ENCODE results near the gene KCNQ5. TPM values are rescaled to one million over a fixed set of nuclear protein-coding genes. Genes with fewer than 3 reads are reported as not detected.
"Not testable (repeated sequence)": the region's sequence is repeated elsewhere in the genome, so short reads cannot be mapped to it uniquely, and the experiment has no call there.

KCNQ5 gene
- total and polyA plus RNA-seq, 4 donors: 0.15 to 8.1 (median 2.4) TPM

GRCh38 chr6:72968704-72969103 lies 346.8 kb downstream of the KCNQ5 start:
- no peak overlapping the region for H3K4me3 ChIP-seq (ENCODE audit: low read length in 2 of 2)
- H3K9me3 ChIP-seq (ENCODE audit: control insufficient read depth, low read length): no peaks in the 10 kb centered on the region
- DNase-seq (no peak), ATAC-seq (ENCODE audit: low FRiP score) (no peak)
- intact Hi-C loops (cut with DNase I): loop anchor here in 1 of 2 donors (10.0 kb wide), 1 partner anchor 166 kb away; no protein-coding TSS in a partner anchor
- H3K36me3 ChIP-seq (ENCODE audit: control insufficient read depth in 1 of 2, insufficient read depth in 2 of 2, low read length in 1 of 2): no peaks in the 10 kb centered on the region
- no peaks in the 10 kb centered on the region for H3K27me3 ChIP-seq (ENCODE audit: control insufficient read depth in 1 of 2, insufficient read depth in 2 of 2, low read length in 1 of 2)
- 96 to 100% methylated on average over 1 of the region's 1 CpG for WGBS, 2 donors
- no peak overlapping the region for H3K27ac ChIP-seq (ENCODE audit: low read depth in 1 of 2, low read length in 2 of 2)
- H3K4me1 ChIP-seq (ENCODE audit: control insufficient read depth in 1 of 2, insufficient read depth in 2 of 2, low read length in 2 of 2): peaks cover 0 to 4% of the 10 kb centered on the region in 2 donors

DNA sequence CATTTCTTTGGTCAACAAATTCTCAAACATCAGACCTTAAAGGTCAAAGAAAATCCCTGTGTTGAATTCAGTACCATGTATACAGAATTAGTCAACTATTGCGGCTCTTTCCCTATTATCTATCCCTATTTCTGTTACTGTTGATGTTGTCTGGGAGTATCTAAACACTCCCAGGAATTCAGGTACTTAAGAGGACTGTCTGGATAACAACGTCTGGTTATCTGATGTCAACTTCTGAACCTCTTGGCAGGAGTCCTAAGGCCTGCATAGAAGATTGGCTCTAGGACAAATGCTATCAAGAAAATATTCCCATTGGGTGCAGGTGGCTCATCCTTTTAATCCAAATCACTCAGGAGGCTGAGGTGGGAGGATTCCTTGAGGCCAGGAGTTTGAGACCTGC lies 347.8 kb downstream of the KCNQ5 start:
- H3K4me3 ChIP-seq (ENCODE audit: low read length in 2 of 2): no peak overlapping the region
- ATAC-seq (ENCODE audit: low FRiP score): no peak
- 64 to 66% methylated on average over 2 of the region's 2 CpGs for WGBS, 2 donors
- intact Hi-C loops (cut with DNase I): loop anchor here in 1 of 2 donors (10.0 kb wide), 1 partner anchor 165 kb away; no protein-coding TSS in a partner anchor
- H3K27ac ChIP-seq (ENCODE audit: low read depth in 1 of 2, low read length in 2 of 2): no peak overlapping the region
- no peaks in the 10 kb centered on the region for H3K36me3 ChIP-seq (ENCODE audit: control insufficient read depth in 1 of 2, insufficient read depth in 2 of 2, low read length in 1 of 2)
- H3K27me3 ChIP-seq (ENCODE audit: control insufficient read depth in 1 of 2, insufficient read depth in 2 of 2, low read length in 1 of 2): no peaks in the 10 kb centered on the region
- DNase-seq: no peak
- H3K4me1 ChIP-seq (ENCODE audit: control insufficient read depth in 1 of 2, insufficient read depth in 2 of 2, low read length in 2 of 2): peaks cover 0 to 4% of the 10 kb centered on the region in 2 donors
- no peaks in the 10 kb centered on the region for H3K9me3 ChIP-seq (ENCODE audit: control insufficient read depth, low read length)

GRCh38 chr6:72972579-72972978 lies 350.7 kb downstream of the KCNQ5 start:
- H3K4me1 ChIP-seq (ENCODE audit: control insufficient read depth in 1 of 2, insufficient read depth in 2 of 2, low read length in 2 of 2): peaks cover 2% of the 10 kb centered on the region in 2 donors
- no peaks in the 10 kb centered on the region for H3K9me3 ChIP-seq (ENCODE audit: control insufficient read depth, low read length)
- H3K27ac ChIP-seq (ENCODE audit: low read depth in 1 of 2, low read length in 2 of 2): no peak overlapping the region
- ATAC-seq (ENCODE audit: low FRiP score) (no peak), DNase-seq (no peak)
- H3K27me3 ChIP-seq (ENCODE audit: control insufficient read depth in 1 of 2, insufficient read depth in 2 of 2, low read length in 1 of 2): no peaks in the 10 kb centered on the region
- intact Hi-C loops (cut with DNase I): no loop called here
- H3K36me3 ChIP-seq (ENCODE audit: control insufficient read depth in 1 of 2, insufficient read depth in 2 of 2, low read length in 1 of 2): no peaks in the 10 kb centered on the region
- H3K4me3 ChIP-seq (ENCODE audit: low read length in 2 of 2): no peak overlapping the region

GRCh38 chr6:72974276-72974675 lies 352.4 kb downstream of the KCNQ5 start:
- H3K9me3 ChIP-seq (ENCODE audit: control insufficient read depth, low read length): no peaks in the 10 kb centered on the region
- no peaks in the 10 kb centered on the region for H3K36me3 ChIP-seq (ENCODE audit: control insufficient read depth in 1 of 2, insufficient read depth in 2 of 2, low read length in 1 of 2)
- no peak overlapping the region for H3K4me3 ChIP-seq (ENCODE audit: low read length in 2 of 2)
- no peak for ATAC-seq (ENCODE audit: low FRiP score)
- H3K27me3 ChIP-seq (ENCODE audit: control insufficient read depth in 1 of 2, insufficient read depth in 2 of 2, low read length in 1 of 2): no peaks in the 10 kb centered on the region
- 65 to 78% methylated on average over 2 of the region's 2 CpGs for whole genome bisulfite sequencing, 2 donors
- intact Hi-C loops (cut with DNase I): no loop called here
- peaks cover 2% of the 10 kb centered on the region in 2 donors for H3K4me1 ChIP-seq (ENCODE audit: control insufficient read depth in 1 of 2, insufficient read depth in 2 of 2, low read length in 2 of 2)
- no peak overlapping the region for H3K27ac ChIP-seq (ENCODE audit: low read depth in 1 of 2, low read length in 2 of 2)
- no peak for DNase-seq

- Histone ChIP-seq H3K36me3 (ENCODE audit: control insufficient read depth in 1 of 2, insufficient read depth in 2 of 2, low read length in 1 of 2) (no peaks in the 10 kb centered on the region), H3K27me3 (ENCODE audit: control insufficient read depth in 1 of 2, insufficient read depth in 2 of 2, low read length in 1 of 2) (no peaks in the 10 kb centered on the region), H3K27ac (ENCODE audit: low read depth in 1 of 2, low read length in 2 of 2) (peak overlapping the region in 1 of 2 donors; percentile 57), H3K9me3 (ENCODE audit: control insufficient read depth, low read length) (no peaks in the 10 kb centered on the region), H3K4me1 (ENCODE audit: control insufficient read depth in 1 of 2, insufficient read depth in 2 of 2, low read length in 2 of 2) (peaks cover 2% of the 10 kb centered on the region in 2 donors), H3K4me3 (ENCODE audit: low read length in 2 of 2) (no peak overlapping the region)
- no peak for ATAC-seq (ENCODE audit: low FRiP score)
- intact Hi-C loops (cut with DNase I): no loop called here
- WGBS, 2 donors: 48 to 53% methylated on average over 1 of the region's 1 CpG
- no peak for DNase-seq
These were observed 353.5 kb downstream of the KCNQ5 start for GRCh38 chr6:72975352-72975752.

- Histone ChIP-seq H3K4me3 (ENCODE audit: low read length in 2 of 2) (no peak overlapping the region), H3K27ac (ENCODE audit: low read depth in 1 of 2, low read length in 2 of 2) (no peak overlapping the region), H3K9me3 (ENCODE audit: control insufficient read depth, low read length) (no peaks in the 10 kb centered on the region), H3K36me3 (ENCODE audit: control insufficient read depth in 1 of 2, insufficient read depth in 2 of 2, low read length in 1 of 2) (no peaks in the 10 kb centered on the region), H3K4me1 (ENCODE audit: control insufficient read depth in 1 of 2, insufficient read depth in 2 of 2, low read length in 2 of 2) (peaks cover 2% of the 10 kb centered on the region in 2 donors), H3K27me3 (ENCODE audit: control insufficient read depth in 1 of 2, insufficient read depth in 2 of 2, low read length in 1 of 2) (no peaks in the 10 kb centered on the region)
- DNase-seq (no peak), ATAC-seq (ENCODE audit: low FRiP score) (no peak)
- 19% methylated on average over 2 of the region's 2 CpGs for WGBS, 2 donors
- intact Hi-C loops (cut with DNase I): no loop called here
These were observed 354.6 kb downstream of the KCNQ5 start for GRCh38 chr6:72976484-72976883.

GRCh38 chr6:72977114-72977513 lies 355.2 kb downstream of the KCNQ5 start:
- H3K4me3 ChIP-seq (ENCODE audit: low read length in 2 of 2): no peak overlapping the region
- H3K9me3 ChIP-seq (ENCODE audit: control insufficient read depth, low read length): no peaks in the 10 kb centered on the region
- WGBS, 2 donors: 78 to 83% methylated on average over 1 of the region's 1 CpG
- H3K27ac ChIP-seq (ENCODE audit: low read depth in 1 of 2, low read length in 2 of 2): no peak overlapping the region
- H3K36me3 ChIP-seq (ENCODE audit: control insufficient read depth in 1 of 2, insufficient read depth in 2 of 2, low read length in 1 of 2): no peaks in the 10 kb centered on the region
- no peak for DNase-seq
- no peak for ATAC-seq (ENCODE audit: low FRiP score)
- peaks cover 2% of the 10 kb centered on the region in 2 donors for H3K4me1 ChIP-seq (ENCODE audit: control insufficient read depth in 1 of 2, insufficient read depth in 2 of 2, low read length in 2 of 2)
- intact Hi-C loops (cut with DNase I): no loop called here
- H3K27me3 ChIP-seq (ENCODE audit: control insufficient read depth in 1 of 2, insufficient read depth in 2 of 2, low read length in 1 of 2): no peaks in the 10 kb centered on the region

GRCh38 chr6:72978808-72979207 lies 356.9 kb downstream of the KCNQ5 start:
- H3K27me3 ChIP-seq (ENCODE audit: control insufficient read depth in 1 of 2, insufficient read depth in 2 of 2, low read length in 1 of 2); ATAC-seq (ENCODE audit: low FRiP score); H3K27ac ChIP-seq (ENCODE audit: low read depth in 1 of 2, low read length in 2 of 2); DNase-seq; H3K36me3 ChIP-seq (ENCODE audit: control insufficient read depth in 1 of 2, insufficient read depth in 2 of 2, low read length in 1 of 2); H3K9me3 ChIP-seq (ENCODE audit: control insufficient read depth, low read length); intact Hi-C loops (cut with DNase I); H3K4me3 ChIP-seq (ENCODE audit: low read length in 2 of 2); H3K4me1 ChIP-seq (ENCODE audit: control insufficient read depth in 1 of 2, insufficient read depth in 2 of 2, low read length in 2 of 2): not testable (repeated sequence)
- WGBS, 2 donors: 94 to 98% methylated on average over 3 of the region's 3 CpGs

DNA sequence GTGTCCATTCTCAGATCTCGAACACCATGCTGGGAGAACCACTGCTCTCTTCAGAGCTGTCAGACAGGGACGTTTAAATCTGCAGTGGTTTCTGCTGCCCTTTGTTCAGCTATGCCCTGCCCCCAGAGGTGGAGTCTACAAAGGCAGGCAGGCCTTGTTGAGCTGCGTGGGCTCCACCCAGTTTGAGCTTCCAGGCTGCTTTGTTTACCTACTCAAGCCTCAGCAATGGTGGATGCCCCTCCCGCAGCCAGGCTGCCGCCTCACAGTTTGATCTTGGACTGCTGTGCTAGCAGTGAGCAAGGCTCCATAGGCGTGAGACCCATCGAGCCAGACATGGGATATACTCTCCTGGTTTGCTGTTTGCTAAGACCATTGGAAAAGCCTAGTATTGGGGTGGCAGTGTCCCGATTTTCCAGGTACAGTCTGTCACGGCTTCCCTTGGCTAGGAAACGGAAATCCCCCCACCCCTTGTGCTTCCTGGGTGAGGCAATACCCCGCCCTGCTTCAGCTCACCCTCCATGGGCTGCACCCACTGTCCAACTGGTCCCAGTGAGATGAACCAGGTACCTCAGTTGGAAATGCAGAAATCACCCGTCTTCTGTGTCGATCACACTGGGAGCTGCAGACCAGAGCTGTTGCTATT lies 362.4 kb downstream of the KCNQ5 start:
- intact Hi-C loops (cut with DNase I); H3K27me3 ChIP-seq (ENCODE audit: control insufficient read depth in 1 of 2, insufficient read depth in 2 of 2, low read length in 1 of 2): not testable (repeated sequence)
- 88 to 92% methylated on average over 13 of the region's 13 CpGs for WGBS, 2 donors

More for the DNA sequence above, 362.4 kb downstream of the KCNQ5 start:
- H3K27ac ChIP-seq (ENCODE audit: low read depth in 1 of 2, low read length in 2 of 2); ATAC-seq (ENCODE audit: low FRiP score); H3K9me3 ChIP-seq (ENCODE audit: control insufficient read depth, low read length); DNase-seq; H3K4me1 ChIP-seq (ENCODE audit: control insufficient read depth in 1 of 2, insufficient read depth in 2 of 2, low read length in 2 of 2); H3K4me3 ChIP-seq (ENCODE audit: low read length in 2 of 2); H3K36me3 ChIP-seq (ENCODE audit: control insufficient read depth in 1 of 2, insufficient read depth in 2 of 2, low read length in 1 of 2): not testable (repeated sequence)

All from aorta (tissue), 5 donors.